Right lobe of liver (tissue), 4 donors: ENCODE results near the gene SUSD6.

Source experiments
- POLR2A ChIP-seq: fragments of 450-650 bp; IDR thresholded peaks from one replicate; pipeline ENCODE4 v1.6.1; 2017; ENCODE audit warnings: antibody characterized with exemption, mild to moderate bottlenecking
- TF ChIP-seq, protein P1 (sequence below), 4 donors: fragments of 200-600 bp in 3 of 4; fragments of 450-650 bp in 1 of 4; IDR thresholded peaks; one replicate each; pipeline versions ENCODE4 v1.5.1 to v1.8.0; 2016 to 2022; ENCODE audit warnings: antibody characterized with exemption in 4 of 4, mild to moderate bottlenecking in 2 of 4
- donor health status: DM: no; HTN: no; CAD: no.
- donor health status: DM: no; HTN: no; CAD: no.
- donor health status: DM: no; HTN: yes; CAD: no.

DNA sequence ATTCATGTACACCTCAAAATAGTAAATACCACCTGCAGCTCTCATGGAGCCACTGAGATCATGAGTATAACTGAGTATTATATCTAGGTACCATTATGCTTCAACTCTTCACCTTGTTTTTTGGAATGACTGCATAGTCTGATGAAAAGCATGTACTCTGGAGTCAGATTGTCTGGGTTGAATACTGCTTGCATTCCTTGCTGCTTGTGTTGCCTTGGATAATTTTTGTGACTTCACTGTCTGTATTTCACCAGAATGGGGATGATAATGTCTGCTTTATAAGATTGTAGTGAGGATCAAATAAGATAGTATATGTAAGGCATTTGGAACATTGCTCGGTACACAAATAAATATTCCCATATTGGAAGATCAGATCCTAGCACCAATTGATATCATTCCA, 54.2 kb downstream of the SUSD6 start:
- TF ChIP-seq, protein P1, sequence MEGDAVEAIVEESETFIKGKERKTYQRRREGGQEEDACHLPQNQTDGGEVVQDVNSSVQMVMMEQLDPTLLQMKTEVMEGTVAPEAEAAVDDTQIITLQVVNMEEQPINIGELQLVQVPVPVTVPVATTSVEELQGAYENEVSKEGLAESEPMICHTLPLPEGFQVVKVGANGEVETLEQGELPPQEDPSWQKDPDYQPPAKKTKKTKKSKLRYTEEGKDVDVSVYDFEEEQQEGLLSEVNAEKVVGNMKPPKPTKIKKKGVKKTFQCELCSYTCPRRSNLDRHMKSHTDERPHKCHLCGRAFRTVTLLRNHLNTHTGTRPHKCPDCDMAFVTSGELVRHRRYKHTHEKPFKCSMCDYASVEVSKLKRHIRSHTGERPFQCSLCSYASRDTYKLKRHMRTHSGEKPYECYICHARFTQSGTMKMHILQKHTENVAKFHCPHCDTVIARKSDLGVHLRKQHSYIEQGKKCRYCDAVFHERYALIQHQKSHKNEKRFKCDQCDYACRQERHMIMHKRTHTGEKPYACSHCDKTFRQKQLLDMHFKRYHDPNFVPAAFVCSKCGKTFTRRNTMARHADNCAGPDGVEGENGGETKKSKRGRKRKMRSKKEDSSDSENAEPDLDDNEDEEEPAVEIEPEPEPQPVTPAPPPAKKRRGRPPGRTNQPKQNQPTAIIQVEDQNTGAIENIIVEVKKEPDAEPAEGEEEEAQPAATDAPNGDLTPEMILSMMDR (IDR thresholded peaks at IDR 0.05) = no peak
- TF ChIP-seq POLR2A = no peak
